Mesenchymal stem cell (in vitro differentiated cells and primary cell): ENCODE data around the gene ADCY5.

Experiments
- DNase-seq: peaks from one replicate; pipeline ENCODE4 v3.0.0-alpha.2; 2013
- H2AFZ ChIP-seq: one replicate; pipeline ENCODE4 v1.6.1; 2013; ENCODE audit warnings: low read depth, mild to moderate bottlenecking, control low read depth, inconsistent platforms, low read length, moderate library complexity
- H2AK5ac ChIP-seq: 2 replicates; pipeline ENCODE4 v1.6.1; 2013; ENCODE audit warnings: low read length, moderate library complexity, mild to moderate bottlenecking, inconsistent platforms; ENCODE audit not compliant: severe bottlenecking
- H2BK120ac ChIP-seq: one replicate; pipeline ENCODE4 v1.6.1; 2013; ENCODE audit warnings: low read depth, mild to moderate bottlenecking, inconsistent platforms, low read length, moderate library complexity
- H2BK12ac ChIP-seq, 2 experiments: one replicate each; pipeline ENCODE4 v1.6.1; 2013; ENCODE audit warnings: inconsistent platforms in 2 of 2, low read length in 2 of 2, mild to moderate bottlenecking in 2 of 2, moderate library complexity in 2 of 2, control low read depth in 1 of 2
- H2BK15ac ChIP-seq: one replicate; pipeline ENCODE4 v1.6.1; 2013; ENCODE audit warnings: mild to moderate bottlenecking, low read depth, inconsistent platforms; ENCODE audit not compliant: poor library complexity, severe bottlenecking
- H2BK5ac ChIP-seq: 2 replicates; pipeline ENCODE4 v1.6.1; 2013; ENCODE audit warnings: low read depth, mild to moderate bottlenecking, low read length, control low read depth, inconsistent platforms; ENCODE audit not compliant: poor library complexity, severe bottlenecking
- H3K14ac ChIP-seq, 2 experiments: one replicate each; pipeline ENCODE4 v1.6.1; 2013; ENCODE audit warnings: inconsistent platforms in 2 of 2, low read length in 2 of 2, control low read depth in 1 of 2, mild to moderate bottlenecking in 1 of 2, moderate library complexity in 1 of 2
- H3K18ac ChIP-seq, 2 experiments: one replicate each; pipeline ENCODE4 v1.6.1; 2013; ENCODE audit warnings: inconsistent platforms in 2 of 2, low read length in 2 of 2, control low read depth in 1 of 2, low read depth in 1 of 2, mild to moderate bottlenecking in 1 of 2
- H3K23ac ChIP-seq, 2 experiments: one replicate each; pipeline ENCODE4 v1.6.1; 2013; ENCODE audit warnings: inconsistent platforms in 2 of 2, low read length in 2 of 2, mild to moderate bottlenecking in 2 of 2, moderate library complexity in 2 of 2, control low read depth in 1 of 2
- H3K27ac ChIP-seq: 2 replicates; pipeline ENCODE4 v1.5.1; 2013; ENCODE audit warnings: mild to moderate bottlenecking, moderate library complexity, low read length, control low read depth, inconsistent platforms; ENCODE audit not compliant: poor library complexity, severe bottlenecking
- H3K27me3 ChIP-seq, 2 experiments: 2 replicates each; pipeline versions ENCODE4 v1.6.1 to v1.7.0; 2013; ENCODE audit warnings: low read length in 2 of 2, mild to moderate bottlenecking in 2 of 2, moderate library complexity in 2 of 2, control low read depth in 1 of 2, inconsistent platforms in 1 of 2; ENCODE audit not compliant: control insufficient read depth in 1 of 2, insufficient read depth in 1 of 2
- H3K36me3 ChIP-seq, 2 experiments: 2 replicates each; pipeline versions ENCODE4 v1.6.1 to v1.7.0; 2013; ENCODE audit warnings: low read length in 2 of 2, control low read depth in 1 of 2, inconsistent platforms in 1 of 2, low read depth in 1 of 2, mild to moderate bottlenecking in 1 of 2; ENCODE audit not compliant: insufficient read depth in 2 of 2, control insufficient read depth in 1 of 2
- H3K4ac ChIP-seq, 2 experiments: one replicate each; pipeline ENCODE4 v1.6.1; 2013; ENCODE audit warnings: inconsistent platforms in 2 of 2, low read length in 2 of 2, mild to moderate bottlenecking in 2 of 2, moderate library complexity in 2 of 2, control low read depth in 1 of 2, low read depth in 1 of 2
- H3K4me1 ChIP-seq: 2 replicates; pipeline ENCODE4 v1.6.1; 2013; ENCODE audit warnings: low read depth, low read length, control low read depth; ENCODE audit not compliant: control insufficient read depth, insufficient read depth
- H3K4me2 ChIP-seq: 2 replicates; pipeline ENCODE4 v1.6.1; 2013; ENCODE audit warnings: low read length, mild to moderate bottlenecking, inconsistent platforms; ENCODE audit not compliant: poor library complexity, severe bottlenecking
- H3K4me3 ChIP-seq, 2 experiments: 2 replicates each; pipeline versions ENCODE4 v1.5.1 to v1.7.0; 2013; ENCODE audit warnings: low read length in 2 of 2, mild to moderate bottlenecking in 2 of 2, control low read depth in 1 of 2, low read depth in 1 of 2; ENCODE audit not compliant: insufficient read depth in 1 of 2
- H3K79me1 ChIP-seq: replicated peaks from 2 replicates; pipeline ENCODE4 v1.6.1; 2013; ENCODE audit warnings: mild to moderate bottlenecking, control low read depth, low read length, inconsistent platforms; ENCODE audit not compliant: poor library complexity, severe bottlenecking
- H3K9ac ChIP-seq: 2 replicates; pipeline ENCODE4 v1.7.0; 2013; ENCODE audit warnings: mild to moderate bottlenecking, low read length, moderate library complexity
- H3K9me3 ChIP-seq: 2 replicates; pipeline ENCODE4 v1.7.0; 2013; ENCODE audit warnings: mild to moderate bottlenecking, low read length; ENCODE audit not compliant: control insufficient read depth
- H4K8ac ChIP-seq: one replicate; pipeline ENCODE4 v1.6.1; 2013; ENCODE audit warnings: inconsistent platforms, mild to moderate bottlenecking, low read length, moderate library complexity
- H4K91ac ChIP-seq: one replicate; pipeline ENCODE4 v1.6.1; 2013; ENCODE audit warnings: mild to moderate bottlenecking, low read length, inconsistent platforms
- WGBS: methylation state at CpG from one replicate; pipeline ENCODE4 v1.1.7; 2013; ENCODE audit warnings: mixed read lengths; 5-methylcytosine and 5-hydroxymethylcytosine counted together

The ADCY5 gene

DNA sequence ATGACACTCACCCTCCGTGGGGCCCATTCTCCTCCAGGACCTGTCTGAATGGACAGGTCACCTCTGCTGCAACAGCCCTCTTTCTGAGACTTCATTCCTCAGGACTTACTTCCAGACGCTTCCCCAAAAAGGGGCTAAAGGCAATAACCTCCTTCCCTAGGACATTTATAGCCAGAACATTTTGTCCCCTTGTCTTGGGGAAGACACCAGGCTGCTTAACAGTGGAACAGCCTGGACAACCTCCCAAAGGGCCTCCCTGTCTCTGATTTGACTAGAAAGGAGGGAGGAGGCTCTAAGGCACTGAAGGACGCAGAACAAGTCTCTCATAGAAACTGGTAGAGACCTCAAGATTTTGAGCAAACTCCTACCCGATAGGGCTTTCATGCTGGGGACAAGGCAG lies 32.7 kb downstream of the ADCY5 start:
- H3K4me3 ChIP-seq, result no peak overlapping the region
- no peak for DNase-seq
- 68% methylated on average over 4 of the region's 4 CpGs for WGBS

DNA sequence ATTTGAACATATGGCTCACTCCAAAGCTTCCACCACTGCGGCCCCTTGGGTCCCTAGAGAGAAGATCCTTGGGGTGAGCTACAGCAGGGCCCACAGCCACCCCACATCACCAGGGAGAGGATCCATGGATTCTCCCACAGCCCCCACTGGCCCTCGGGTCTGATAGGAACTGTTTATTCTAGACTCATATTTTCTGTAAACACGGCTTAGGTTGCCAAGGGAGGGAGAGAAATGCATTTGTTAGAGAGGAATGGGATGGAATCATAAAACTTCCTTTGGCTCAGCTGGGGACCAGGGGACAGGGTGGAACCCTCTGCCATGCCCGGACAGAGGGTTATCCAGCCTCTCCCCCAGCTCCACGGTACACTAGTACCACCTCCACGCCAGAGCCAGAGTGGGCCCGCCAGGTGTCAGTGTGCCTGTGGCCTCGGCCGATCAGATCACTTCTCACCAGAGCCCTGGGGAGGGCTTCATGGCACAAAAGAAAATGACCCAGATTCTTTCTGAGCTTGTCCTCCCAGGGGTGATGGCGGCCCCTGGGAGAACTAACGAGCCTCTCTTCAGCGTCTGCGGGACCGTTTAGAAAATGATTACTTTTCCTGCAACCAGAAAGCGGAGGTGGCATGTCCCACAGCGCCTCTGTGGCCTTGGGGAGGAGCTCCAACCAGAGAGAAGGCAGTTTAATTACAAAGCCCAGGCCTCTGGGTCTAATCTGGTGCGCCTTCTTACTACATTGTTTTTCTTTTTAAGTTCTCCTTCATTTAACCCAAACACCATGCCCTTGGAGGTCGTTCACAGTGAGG lies 33.7 kb downstream of the ADCY5 start:
- H2BK15ac ChIP-seq, result no peak overlapping the region
- no peak overlapping the region for H3K23ac ChIP-seq

More for the DNA sequence above, 32.7 kb downstream of the ADCY5 start:
- Histone ChIP-seq H3K36me3 (no peaks in the 10 kb centered on the region), H3K4ac (no peak overlapping the region), H2BK120ac (no peak overlapping the region), H2BK15ac (no peak overlapping the region), H3K14ac (no peak overlapping the region), H3K4me1 (no peaks in the 10 kb centered on the region), H3K23ac (no peak overlapping the region), H3K27ac (no peak overlapping the region), H3K4me2 (no peak overlapping the region), H4K91ac (no peak overlapping the region), H2BK12ac (no peak overlapping the region), H2AFZ (no peak overlapping the region), H4K8ac (no peak overlapping the region), H3K27me3 (peaks cover 86 to 88% of the 10 kb centered on the region in 2 experiments), H2AK5ac (no peak overlapping the region), H3K79me1 (no peaks in the 10 kb centered on the region), H3K9ac (no peak overlapping the region), H3K18ac (no peak overlapping the region), H3K9me3 (peaks cover 4% of the 10 kb centered on the region), H2BK5ac (no peak overlapping the region)

DNA sequence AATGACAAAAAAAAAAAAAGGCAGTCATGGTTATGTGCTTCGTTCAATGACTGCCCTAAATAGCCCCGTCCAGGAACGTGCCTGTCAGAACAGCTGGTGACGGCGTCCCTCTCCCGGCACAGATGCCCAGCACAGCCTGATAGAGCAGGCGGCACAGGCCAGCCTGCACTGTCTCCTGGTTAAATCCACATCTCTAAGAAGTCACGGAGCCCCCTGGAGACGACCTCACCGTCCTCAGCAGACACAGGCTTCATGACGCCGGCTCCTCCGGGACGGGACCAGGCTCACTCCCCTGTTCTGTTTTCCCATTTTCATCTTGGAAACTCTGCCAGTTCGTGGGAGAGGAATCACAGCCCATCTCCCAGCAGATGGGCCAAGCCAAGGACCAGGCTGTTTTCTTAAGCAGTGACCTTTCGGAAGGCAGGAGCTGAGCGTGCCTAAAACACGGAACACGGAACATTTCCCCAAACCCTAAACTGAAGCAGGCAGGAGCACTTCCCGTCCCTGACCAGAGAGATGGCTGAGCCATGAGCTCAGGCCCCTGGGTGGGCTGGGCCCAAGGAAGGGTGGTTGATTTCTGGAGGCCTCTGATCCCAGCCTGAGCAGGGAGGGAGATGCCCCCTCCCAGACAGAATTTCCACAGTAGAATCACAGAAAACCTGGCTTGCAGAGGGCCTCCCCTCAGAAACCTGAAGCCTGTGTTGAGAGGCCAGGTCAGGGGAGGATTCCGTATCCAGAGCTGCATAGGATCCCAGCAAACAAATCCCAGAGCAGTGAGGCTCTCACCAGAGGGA lies 35.9 kb downstream of the ADCY5 start:
- Histone ChIP-seq H3K27ac (no peak overlapping the region), H2BK12ac (no peak overlapping the region), H3K36me3 (no peaks in the 10 kb centered on the region), H3K4ac (no peak overlapping the region), H3K79me1 (no peaks in the 10 kb centered on the region), H3K4me1 (peaks cover 12% of the 10 kb centered on the region), H3K14ac (no peak overlapping the region), H3K9me3 (peaks cover 2% of the 10 kb centered on the region), H4K8ac (no peak overlapping the region), H3K27me3 (peaks cover 70 to 87% of the 10 kb centered on the region in 2 experiments), H3K4me2 (no peak overlapping the region), H2AK5ac (no peak overlapping the region), H4K91ac (no peak overlapping the region), H3K9ac (no peak overlapping the region), H2BK120ac (no peak overlapping the region), H2BK15ac (no peak overlapping the region), H3K23ac (no peak overlapping the region), H3K18ac (no peak overlapping the region), H2AFZ (no peak overlapping the region), H3K4me3 (no peak overlapping the region), H2BK5ac (no peak overlapping the region)
- no peak for DNase-seq
- 44% methylated on average over 21 of the region's 21 CpGs for WGBS

More for the DNA sequence above, 33.7 kb downstream of the ADCY5 start:
- no peak overlapping the region for H2BK120ac ChIP-seq
- H3K9ac ChIP-seq, result no peak overlapping the region
- no peak overlapping the region for H2AFZ ChIP-seq
- peaks cover 80 to 95% of the 10 kb centered on the region in 2 experiments for H3K27me3 ChIP-seq
- H3K4me2 ChIP-seq, result no peak overlapping the region
- no peak overlapping the region for H3K4ac ChIP-seq
- H3K18ac ChIP-seq, result no peak overlapping the region
- no peak overlapping the region for H2AK5ac ChIP-seq
- H4K91ac ChIP-seq, result no peak overlapping the region
- no peak overlapping the region for H2BK12ac ChIP-seq
- no peak overlapping the region for H3K14ac ChIP-seq
- DNase-seq, result no peak
- H3K4me3 ChIP-seq, result no peak overlapping the region
- WGBS, result 66% methylated on average over 16 of the region's 18 CpGs
- no peak overlapping the region for H3K27ac ChIP-seq
- peaks cover 1% of the 10 kb centered on the region for H3K4me1 ChIP-seq
- no peak overlapping the region for H2BK5ac ChIP-seq
- H3K9me3 ChIP-seq, result peaks cover 4% of the 10 kb centered on the region
- no peaks in the 10 kb centered on the region for H3K79me1 ChIP-seq
- H4K8ac ChIP-seq, result no peak overlapping the region
- H3K36me3 ChIP-seq, result no peaks in the 10 kb centered on the region

DNA sequence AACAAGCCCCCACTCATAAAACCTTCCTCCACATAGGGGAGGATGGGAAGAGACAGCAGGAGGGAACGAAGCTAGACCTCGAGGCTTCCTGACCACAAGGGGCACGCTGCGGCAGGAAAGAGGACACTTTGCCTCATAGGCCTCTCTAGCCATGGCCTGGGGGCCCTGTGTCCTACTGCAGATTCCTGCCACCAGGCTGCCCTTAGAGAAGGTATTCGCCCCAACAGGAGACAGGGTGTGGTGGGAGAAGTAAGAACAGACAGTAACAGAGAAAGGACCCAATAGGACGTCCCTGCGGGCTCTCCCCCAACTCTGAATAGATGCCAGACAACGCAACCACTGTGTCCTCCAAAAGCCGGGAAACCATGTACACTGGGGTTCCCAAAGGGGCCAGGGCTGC lies 36.8 kb downstream of the ADCY5 start:
- H3K4ac ChIP-seq, result no peak overlapping the region
- no peaks in the 10 kb centered on the region for H3K79me1 ChIP-seq
- no peaks in the 10 kb centered on the region for H3K36me3 ChIP-seq
- no peaks in the 10 kb centered on the region for H3K9me3 ChIP-seq
- H3K4me2 ChIP-seq, result no peak overlapping the region
- H2BK120ac ChIP-seq, result no peak overlapping the region
- no peak overlapping the region for H2BK12ac ChIP-seq
- H2BK5ac ChIP-seq, result no peak overlapping the region
- 93% methylated on average over 9 of the region's 9 CpGs for WGBS
- peaks cover 12% of the 10 kb centered on the region for H3K4me1 ChIP-seq
- no peak overlapping the region for H2AFZ ChIP-seq
- no peak overlapping the region for H3K18ac ChIP-seq
- no peak overlapping the region for H2AK5ac ChIP-seq
- no peak overlapping the region for H3K9ac ChIP-seq
- H4K91ac ChIP-seq, result no peak overlapping the region
- no peak overlapping the region for H3K4me3 ChIP-seq
- no peak overlapping the region for H2BK15ac ChIP-seq
- DNase-seq, result no peak
- H4K8ac ChIP-seq, result no peak overlapping the region
- H3K23ac ChIP-seq, result no peak overlapping the region
- H3K27ac ChIP-seq, result no peak overlapping the region
- peaks cover 67 to 78% of the 10 kb centered on the region in 2 experiments for H3K27me3 ChIP-seq
- no peak overlapping the region for H3K14ac ChIP-seq
